ENCODE measurements around the gene DLK1. TPM values are rescaled to one million over a fixed set of nuclear protein-coding genes. Genes with fewer than 3 reads are reported as not detected.

Gene DLK1
- polyA plus RNA-seq, 2 of the 4 experiments (the other 2 are of a cell fraction) = 0.06 TPM; not detected in 1

- DNase-seq (ENCODE audit: low read depth in 1 of 2, low spot score in 1 of 2) (no peak), ATAC-seq (no peak), FAIRE-seq (no peak)
- ChIA-PET POLR2A (no interaction called here), CTCF (interaction anchor here (0.7 kb wide), 1 partner anchor 276 kb away, joined by 3 read pairs; no protein-coding TSS in a partner anchor)
- Histone ChIP-seq H3K4me1 (peaks cover 22% of the 10 kb centered on the region), H3K27ac (peak overlapping the region in 1 of 2 experiments; percentile 29; a peak in 2 of 6 replicates), H3K4me3 (no peak overlapping the region), H3K9me3 (no peaks in the 10 kb centered on the region), H3K4me2 (no peak overlapping the region)
- 75% methylated on average over 7 of the region's 11 CpGs for WGBS (ENCODE audit: missing lambda C conversion rate)
- TF ChIP-seq PHF8 (IDR thresholded peaks at IDR 0.05; ENCODE audit: borderline replicate concordance, low read depth) (no peak), POLR2AphosphoS2 (conservative IDR thresholded peaks at IDR 0.05; ENCODE audit: low read length) (no peak), PBX3 (IDR thresholded peaks at IDR 0.05) (no peak), ZFP36 (IDR thresholded peaks at IDR 0.05; ENCODE audit: borderline replicate concordance, partially characterized antibody) (no peak), KDM1A (IDR thresholded peaks at IDR 0.05; ENCODE audit: low read depth) (no peak), CBX8 (IDR thresholded peaks at IDR 0.05) (no peak), E2F6 (IDR thresholded peaks at IDR 0.05; ENCODE audit: borderline replicate concordance, low read depth) (no peak), TP53 (CRISPR knock-in tag; IDR thresholded peaks at IDR 0.05) (no peak), MAX (IDR thresholded peaks at IDR 0.05) (no peak), EHMT2 (IDR thresholded peaks at IDR 0.05; ENCODE audit: low read depth) (no peak), RARB (CRISPR knock-in tag; IDR thresholded peaks at IDR 0.05) (no peak), NFE2L2 (conservative IDR thresholded peaks at IDR 0.05; ENCODE audit: low read length) (no peak), HES2 (IDR thresholded peaks at IDR 0.05) (no peak), NPAS2 (CRISPR knock-in tag; IDR thresholded peaks at IDR 0.05; ENCODE audit: borderline replicate concordance) (no peak), TFCP2L1 (CRISPR knock-in tag; IDR thresholded peaks at IDR 0.05) (no peak)
Observed at GRCh38 chr14:100696590-100696989, 30.1 kb upstream of the DLK1 start.

- ChIA-PET CTCF (interaction anchor here (1.0 kb wide), 1 partner anchor 49 kb away, joined by 5 read pairs; no protein-coding TSS in a partner anchor), POLR2A (no interaction called here)
- 87% methylated on average over 10 of the region's 10 CpGs for WGBS (ENCODE audit: missing lambda C conversion rate)
Observed at GRCh38 chr14:100698066-100698465, 28.6 kb upstream of the DLK1 start.

GRCh38 chr14:100698666-100699448 lies 27.8 kb upstream of the DLK1 start:
- no peak for TF ChIP-seq MAZ (IDR thresholded peaks at IDR 0.05; ENCODE audit: borderline replicate concordance, low read depth, low read length)
- no peak for TF ChIP-seq ZSCAN20 (CRISPR knock-in tag; IDR thresholded peaks at IDR 0.05)
- no peak for TF ChIP-seq RARB (CRISPR knock-in tag; IDR thresholded peaks at IDR 0.05)
- TF ChIP-seq CEBPB (IDR thresholded peaks at IDR 0.05) = no peak
- FAIRE-seq = no peak
- Histone ChIP-seq H3K27ac (no peak overlapping the region), H3K4me2 (no peak overlapping the region), H3K4me1 (peaks cover 2% of the 10 kb centered on the region), H3K9me3 (no peaks in the 10 kb centered on the region), H3K4me3 (no peak overlapping the region)
- 76% methylated on average over 16 of the region's 16 CpGs for WGBS (ENCODE audit: missing lambda C conversion rate)
- ATAC-seq = no peak
- ChIA-PET POLR2A (no interaction called here), CTCF (interaction anchor here (1.0 to 1.2 kb wide), 2 partner anchors 30 to 48 kb away, joined by 3 to 5 read pairs; no protein-coding TSS in a partner anchor)
- DNase-seq (ENCODE audit: low read depth in 1 of 2, low spot score in 1 of 2) = no peak

More at GRCh38 chr14:100698066-100698465, 28.6 kb upstream of the DLK1 start:
- DNase-seq (ENCODE audit: low read depth in 1 of 2, low spot score in 1 of 2) = no peak
- Histone ChIP-seq H3K4me3 (no peak overlapping the region), H3K4me1 (peaks cover 9% of the 10 kb centered on the region), H3K9me3 (no peaks in the 10 kb centered on the region), H3K27ac (no peak overlapping the region), H3K4me2 (no peak overlapping the region)
- no peak for FAIRE-seq
- TF ChIP-seq MYC (IDR thresholded peaks at IDR 0.05; ENCODE audit: borderline replicate concordance, low read length) (no peak), HEYL (CRISPR knock-in tag; IDR thresholded peaks at IDR 0.05) (no peak), ZFP36 (IDR thresholded peaks at IDR 0.05; ENCODE audit: borderline replicate concordance, partially characterized antibody) (no peak), USF2 (IDR thresholded peaks at IDR 0.05) (no peak), CBX2 (IDR thresholded peaks at IDR 0.05; ENCODE audit: borderline replicate concordance, low read depth) (no peak), ZNF302 (CRISPR knock-in tag; IDR thresholded peaks at IDR 0.05) (no peak)
- ATAC-seq = no peak

All from A549 (cell line).